Transverse colon (tissue), 4 donors: ENCODE results near the gene TF. TPM values are rescaled to one million over a fixed set of nuclear protein-coding genes. Genes with fewer than 3 reads are reported as not detected.

Experiments used
- DNase-seq: peaks from one replicate; pipeline ENCODE4 v3.0.0-alpha.2; 2019
- H3K27ac ChIP-seq, 4 donors: fragments of 200-600 bp; sonication (generic); 2 replicates each; pipeline ENCODE4 v1.5.1; 2016 to 2018; ENCODE audit warnings: inconsistent platforms in 4 of 4
- H3K27me3 ChIP-seq: fragments of 200-600 bp; sonication (generic); 2 replicates; pipeline ENCODE4 v1.5.1; 2017; ENCODE audit warnings: inconsistent platforms
- H3K36me3 ChIP-seq, 4 donors: fragments of 200-600 bp; sonication (generic); 2 replicates each; pipeline ENCODE4 v1.5.1; 2017 to 2019; ENCODE audit warnings: inconsistent platforms in 4 of 4
- H3K4me1 ChIP-seq, 4 donors: fragments of 200-600 bp; sonication (generic); 2 replicates each; pipeline ENCODE4 v1.5.1; 2017 to 2020; ENCODE audit warnings: inconsistent platforms in 4 of 4
- H3K4me3 ChIP-seq, 4 donors: fragments of 200-600 bp; sonication (generic); 1 replicate in 1 of 4; 2 replicates in 3 of 4; pipeline versions ENCODE4 v1.5.1 to v1.6.1; 2017 to 2019; ENCODE audit warnings: inconsistent platforms in 4 of 4
- H3K9me3 ChIP-seq, 2 donors: fragments of 200-600 bp; sonication (generic); 2 replicates each; pipeline ENCODE4 v1.5.1; 2017 to 2019; ENCODE audit warnings: inconsistent platforms in 2 of 2
- EP300 ChIP-seq: sonication (generic); formaldehyde crosslinking; IDR thresholded peaks from one replicate; pipeline ENCODE4 v1.6.1; 2017; ENCODE audit warnings: antibody characterized with exemption, low read depth
- POLR2A ChIP-seq: fragments of 450-650 bp; IDR thresholded peaks from one replicate; pipeline ENCODE4 v1.6.1; 2016; ENCODE audit warnings: antibody characterized with exemption, mild to moderate bottlenecking, moderate library complexity
- POLR2AphosphoS5 ChIP-seq, 3 donors: sonication (generic); formaldehyde crosslinking; IDR thresholded peaks; one replicate each; pipeline ENCODE4 v1.6.1; 2016; ENCODE audit warnings: antibody characterized with exemption in 3 of 3
- WGBS, 2 donors: methylation state at CpG; one replicate each; pipeline ENCODE4 v1.1.5; 2018; ENCODE audit warnings: low coverage in 1 of 2; 5-methylcytosine and 5-hydroxymethylcytosine counted together
- in situ Hi-C, 4 donors: fragments of 200-750 bp; cut with MboI; loops; one replicate each; pipeline versions ENCODE4 v1.15.0 to v1.15.1; 2017; ENCODE audit warnings: low sequenced_read_pairs in 3 of 4, low pct_ligation_motif_present in 1 of 4, low pct_unique_long_range_greater_than_20kb in 1 of 4
- intact Hi-C: fragments of 100-400 bp; cut with DNase I; formaldehyde crosslinking; loops from one replicate; pipeline ENCODE4 v1.15.1; 2023; ENCODE audit warnings: low total_unique reads
- total RNA-seq, 4 donors: library from RNA; depleted of rRNA; stranded (reverse); fragments of >200 nt; gene quantifications; one replicate each; pipeline ENCODE4 v1.1.0, GENCODE V29; 2016
- TF ChIP-seq, protein P1 (sequence below), 5 experiments: fragments of 200-600 bp in 3 of 5; fragments of 450-650 bp in 2 of 5; sonication (generic) in 3 of 5; IDR thresholded peaks; 1 replicate in 2 of 5; 2 replicates in 3 of 5; pipeline ENCODE4 v1.5.1; 2016 to 2017; ENCODE audit warnings: antibody characterized with exemption in 5 of 5, inconsistent platforms in 3 of 5, mild to moderate bottlenecking in 2 of 5, moderate library complexity in 1 of 5

Gene TF
- total RNA-seq, 4 donors from 2014 or later: 0.96 to 7.1 (median 1.1) TPM; not detected in 1

DNA sequence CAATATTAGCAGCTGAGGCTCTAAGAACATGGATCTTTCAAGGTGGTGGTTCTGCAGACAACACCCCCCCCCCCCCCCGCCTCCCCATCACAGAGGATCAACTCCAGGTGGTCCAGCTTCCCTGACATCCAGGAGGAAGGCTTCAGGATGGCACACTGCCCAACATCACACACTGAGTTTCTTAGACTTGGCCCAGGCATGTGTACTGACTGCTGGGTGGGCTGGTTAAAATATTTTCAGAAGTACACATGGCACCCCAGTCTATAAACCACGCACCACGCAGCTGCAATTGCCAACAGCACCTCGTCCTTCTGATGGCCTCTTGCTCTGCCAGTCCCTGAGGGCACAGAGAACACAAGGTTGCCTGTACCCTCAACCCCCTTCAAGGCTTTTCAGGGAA is 81.5 kb downstream of the TF start:
- no peak overlapping the region for H3K4me3 ChIP-seq
- intact Hi-C loops (no loop called here), in situ Hi-C loops (loop anchor here in 2 of 4 donors (10.0 kb wide), 1 partner anchor 97 kb away; no protein-coding TSS in a partner anchor)
- no peak overlapping the region for H3K27ac ChIP-seq
- no peaks in the 10 kb centered on the region for H3K9me3 ChIP-seq
- no peaks in the 10 kb centered on the region for H3K36me3 ChIP-seq
- no peaks in the 10 kb centered on the region for H3K4me1 ChIP-seq
- TF ChIP-seq POLR2A: no peak
- TF ChIP-seq, protein P1, sequence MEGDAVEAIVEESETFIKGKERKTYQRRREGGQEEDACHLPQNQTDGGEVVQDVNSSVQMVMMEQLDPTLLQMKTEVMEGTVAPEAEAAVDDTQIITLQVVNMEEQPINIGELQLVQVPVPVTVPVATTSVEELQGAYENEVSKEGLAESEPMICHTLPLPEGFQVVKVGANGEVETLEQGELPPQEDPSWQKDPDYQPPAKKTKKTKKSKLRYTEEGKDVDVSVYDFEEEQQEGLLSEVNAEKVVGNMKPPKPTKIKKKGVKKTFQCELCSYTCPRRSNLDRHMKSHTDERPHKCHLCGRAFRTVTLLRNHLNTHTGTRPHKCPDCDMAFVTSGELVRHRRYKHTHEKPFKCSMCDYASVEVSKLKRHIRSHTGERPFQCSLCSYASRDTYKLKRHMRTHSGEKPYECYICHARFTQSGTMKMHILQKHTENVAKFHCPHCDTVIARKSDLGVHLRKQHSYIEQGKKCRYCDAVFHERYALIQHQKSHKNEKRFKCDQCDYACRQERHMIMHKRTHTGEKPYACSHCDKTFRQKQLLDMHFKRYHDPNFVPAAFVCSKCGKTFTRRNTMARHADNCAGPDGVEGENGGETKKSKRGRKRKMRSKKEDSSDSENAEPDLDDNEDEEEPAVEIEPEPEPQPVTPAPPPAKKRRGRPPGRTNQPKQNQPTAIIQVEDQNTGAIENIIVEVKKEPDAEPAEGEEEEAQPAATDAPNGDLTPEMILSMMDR (IDR thresholded peaks at IDR 0.05): no peak
- TF ChIP-seq EP300: no peak
- no peak for TF ChIP-seq POLR2AphosphoS5 (IDR thresholded peaks at IDR 0.05)
- 85% methylated on average over 4 of the region's 4 CpGs; no CpG with 5 or more reads in 1 of the 2 donors for WGBS, 2 donors
- no peaks in the 10 kb centered on the region for H3K27me3 ChIP-seq
- no peak for DNase-seq

DNA sequence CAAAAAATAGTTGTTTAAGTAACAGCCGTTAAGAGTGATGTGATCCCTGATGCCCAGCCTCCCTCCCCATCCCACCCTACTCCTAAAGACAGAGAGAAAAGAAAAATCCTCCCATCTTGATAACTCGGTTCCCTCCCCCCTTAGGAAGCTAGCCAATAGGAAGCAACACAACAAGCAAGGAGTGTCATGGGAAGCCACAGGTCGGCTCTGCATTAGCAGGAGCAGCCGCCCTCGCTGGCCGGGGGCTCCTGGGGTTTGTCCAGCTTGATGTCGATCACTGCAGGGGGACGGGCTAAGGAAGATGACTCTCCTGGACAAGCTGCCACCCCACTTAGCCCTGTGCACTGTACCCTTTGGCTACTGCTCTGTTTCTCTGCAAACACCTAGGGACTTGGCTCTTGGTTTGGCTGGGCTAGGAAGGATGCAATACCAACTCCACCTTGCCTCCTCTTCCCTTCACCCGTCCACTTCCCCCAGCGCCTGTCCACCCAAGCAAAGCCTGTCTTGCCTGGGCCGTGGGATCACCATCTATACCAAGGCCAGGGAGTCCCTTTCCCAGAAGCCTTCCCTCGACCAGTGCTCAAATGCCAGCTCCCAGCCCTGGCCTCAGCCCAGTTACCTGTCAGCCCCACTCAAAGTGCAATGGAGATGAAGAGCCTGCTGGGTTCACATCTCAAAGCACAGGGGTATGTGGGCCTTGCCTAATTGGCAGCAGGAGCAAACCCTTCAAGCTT is 82.5 kb downstream of the TF start:
- no peaks in the 10 kb centered on the region for H3K36me3 ChIP-seq
- 76 to 82% methylated on average over 4 to 12 of the region's 12 CpGs for WGBS, 2 donors
- H3K4me3 ChIP-seq: no peak overlapping the region
- intact Hi-C loops: no loop called here
- H3K27me3 ChIP-seq: no peaks in the 10 kb centered on the region
- DNase-seq: no peak
- in situ Hi-C loops: loop anchor here in 2 of 4 donors (10.0 kb wide), 1 partner anchor 96 kb away; no protein-coding TSS in a partner anchor
- H3K4me1 ChIP-seq: no peaks in the 10 kb centered on the region
- H3K9me3 ChIP-seq: no peaks in the 10 kb centered on the region
- H3K27ac ChIP-seq: no peak overlapping the region
- TF ChIP-seq EP300: no peak
- TF ChIP-seq POLR2A: no peak
- TF ChIP-seq POLR2AphosphoS5 (IDR thresholded peaks at IDR 0.05): no peak
- TF ChIP-seq, protein P1 (IDR thresholded peaks at IDR 0.05): no peak

DNA sequence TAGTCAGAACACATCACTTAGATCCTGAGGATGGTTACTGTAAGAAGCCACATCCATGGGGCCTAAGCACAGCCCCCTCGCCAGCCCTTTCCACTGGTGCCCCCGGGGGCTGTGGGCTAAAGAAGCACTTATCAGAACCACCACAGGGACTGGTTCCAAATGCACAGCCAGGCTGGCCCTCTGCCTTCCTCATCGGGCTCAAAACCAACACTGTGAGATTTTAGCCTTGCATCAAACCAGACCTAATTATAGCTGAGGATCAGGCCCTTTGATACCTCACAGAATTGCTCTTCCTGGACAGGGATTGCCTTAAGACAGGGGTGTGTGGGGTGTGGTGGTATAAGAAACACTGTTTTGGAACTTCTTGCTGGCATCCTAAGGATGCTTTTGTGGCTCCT is 83.1 kb downstream of the TF start:
- no peak overlapping the region for H3K4me3 ChIP-seq
- no peaks in the 10 kb centered on the region for H3K27me3 ChIP-seq
- H3K27ac ChIP-seq: no peak overlapping the region
- intact Hi-C loops (no loop called here), in situ Hi-C loops (loop anchor here in 2 of 4 donors (10.0 kb wide), 1 partner anchor 95 kb away; no protein-coding TSS in a partner anchor)
- WGBS, 2 donors: 65 to 80% methylated on average over 1 to 3 of the region's 3 CpGs
- no peaks in the 10 kb centered on the region for H3K36me3 ChIP-seq
- no peaks in the 10 kb centered on the region for H3K4me1 ChIP-seq
- H3K9me3 ChIP-seq: no peaks in the 10 kb centered on the region
- DNase-seq: no peak
- TF ChIP-seq POLR2AphosphoS5 (IDR thresholded peaks at IDR 0.05): no peak
- TF ChIP-seq, protein P1 (IDR thresholded peaks at IDR 0.05): no peak
- TF ChIP-seq EP300: no peak
- no peak for TF ChIP-seq POLR2A

DNA sequence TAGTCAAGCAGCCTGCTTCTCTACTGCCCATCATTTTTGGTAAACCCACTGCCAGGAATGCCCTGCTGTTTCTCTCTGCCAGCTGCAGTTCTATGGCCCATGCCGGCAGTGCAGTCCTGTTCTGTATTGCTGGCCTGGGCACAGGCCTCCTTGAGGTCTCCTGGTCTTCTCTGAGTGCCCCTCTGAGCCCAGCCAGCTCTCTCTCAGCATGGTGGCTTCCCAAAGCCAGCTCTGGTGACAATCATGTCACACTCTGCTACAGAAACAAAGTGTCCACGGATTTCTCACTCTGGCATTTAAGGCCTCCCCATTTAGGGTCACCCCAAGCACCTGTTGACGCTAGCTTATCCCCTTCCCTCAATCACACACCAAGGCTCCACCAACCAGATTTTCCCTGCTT is 83.9 kb downstream of the TF start:
- Histone ChIP-seq H3K4me1 (no peaks in the 10 kb centered on the region), H3K27ac (no peak overlapping the region), H3K27me3 (no peaks in the 10 kb centered on the region), H3K4me3 (no peak overlapping the region), H3K9me3 (no peaks in the 10 kb centered on the region), H3K36me3 (no peaks in the 10 kb centered on the region)
- 76 to 82% methylated on average over 2 to 3 of the region's 3 CpGs for WGBS, 2 donors
- DNase-seq: no peak
- TF ChIP-seq, protein P1 (IDR thresholded peaks at IDR 0.05): no peak
- TF ChIP-seq POLR2A (no peak), POLR2AphosphoS5 (IDR thresholded peaks at IDR 0.05) (no peak), EP300 (no peak)
- intact Hi-C loops: no loop called here
- in situ Hi-C loops: no loop called here
